WTC11 (cell line): ENCODE results near the gene WDR12. TPM values are rescaled to one million over a fixed set of nuclear protein-coding genes. Genes with fewer than 3 reads are reported as not detected.

Experiments used
- ATAC-seq: fragments of 200-7000 bp; cut with Tn5 transposase; 2 replicates; pipeline ENCODE4 v1.10.0; 2021; ENCODE audit warnings: mild to moderate bottlenecking, moderate library complexity
- CTCF ChIA-PET: fragments of 300-600 bp; sonication (Branson Sonifier 250); formaldehyde crosslinking; loops from one replicate; lab custom pipeline; 2021; ENCODE audit warnings: antibody characterized with exemption; lab: Charles Lee
- POLR2A ChIA-PET: fragments of 350-600 bp; sonication (Branson Sonifier 250); formaldehyde crosslinking; loops from one replicate; lab custom pipeline; 2021; ENCODE audit warnings: antibody characterized with exemption; lab: Charles Lee
- DNase-seq: peaks from one replicate; pipeline ENCODE4 v3.0.0; 2021; ENCODE audit warnings: low spot score
- H3K27ac Mint-ChIP-seq: 2 replicates; pipeline ENCODE4 v1.8.0; 2021; ENCODE audit warnings: mixed read lengths
- H3K27me3 Mint-ChIP-seq: 2 replicates; pipeline ENCODE4 v1.8.0; 2021; ENCODE audit warnings: low read depth, mild to moderate bottlenecking, moderate library complexity, mixed read lengths
- H3K36me3 Mint-ChIP-seq: 2 replicates; pipeline ENCODE4 v1.8.0; 2021; ENCODE audit warnings: mixed read lengths
- H3K4me1 Mint-ChIP-seq: 2 replicates; pipeline ENCODE4 v1.8.0; 2022; ENCODE audit warnings: mixed read lengths
- H3K4me3 Mint-ChIP-seq: 2 replicates; pipeline ENCODE4 v1.8.0; 2021; ENCODE audit warnings: mild to moderate bottlenecking, moderate library complexity, mixed read lengths
- H3K9me3 Mint-ChIP-seq: 2 replicates; pipeline ENCODE4 v1.8.0; 2021; ENCODE audit warnings: mixed read lengths
- AR ChIP-seq: fragments of 250-450 bp; sonication (Bioruptor Pico); IDR thresholded peaks from 2 replicates; pipeline ENCODE4 v1.9.0; 2021; ENCODE audit warnings: mild to moderate bottlenecking
- CBFB ChIP-seq: sonication (generic); formaldehyde crosslinking; IDR thresholded peaks from 2 replicates; pipeline ENCODE4 v1.8.1; 2022; ENCODE audit warnings: mild to moderate bottlenecking, low read depth, missing genetic modification reagents
- CDX4 ChIP-seq: fragments of 250-450 bp; sonication (Bioruptor Pico); IDR thresholded peaks from 2 replicates; pipeline ENCODE4 v1.9.0; 2021; ENCODE audit warnings: moderate library complexity, mild to moderate bottlenecking, inconsistent platforms, borderline replicate concordance
- CREB1 ChIP-seq: sonication (generic); formaldehyde crosslinking; IDR thresholded peaks from 2 replicates; pipeline ENCODE4 v1.8.0; 2023; ENCODE audit warnings: mild to moderate bottlenecking, missing genetic modification reagents
- EMX1 ChIP-seq: fragments of 250-450 bp; sonication (Bioruptor Pico); IDR thresholded peaks from 2 replicates; pipeline ENCODE4 v1.8.0; 2021; ENCODE audit warnings: mild to moderate bottlenecking
- FOXK1 ChIP-seq: sonication (generic); formaldehyde crosslinking; IDR thresholded peaks from 2 replicates; pipeline ENCODE4 v1.8.0; 2022; ENCODE audit warnings: mild to moderate bottlenecking, moderate library complexity, missing genetic modification reagents
- FOXP1 ChIP-seq: sonication (generic); formaldehyde crosslinking; IDR thresholded peaks from 2 replicates; pipeline ENCODE4 v1.8.0; 2022; ENCODE audit warnings: missing genetic modification reagents, mild to moderate bottlenecking, moderate library complexity, borderline replicate concordance
- PRDM15 ChIP-seq: sonication (generic); formaldehyde crosslinking; IDR thresholded peaks from 2 replicates; pipeline ENCODE4 v1.8.0; 2022; ENCODE audit warnings: missing genetic modification reagents
- RORB ChIP-seq: fragments of 250-450 bp; sonication (Bioruptor Pico); IDR thresholded peaks from 2 replicates; pipeline ENCODE4 v1.9.0; 2021; ENCODE audit warnings: mild to moderate bottlenecking
- STAT6 ChIP-seq: sonication (generic); formaldehyde crosslinking; conservative IDR thresholded peaks from 2 replicates; pipeline ENCODE4 v1.8.1; 2023; ENCODE audit warnings: mild to moderate bottlenecking, low read depth, missing genetic modification reagents, moderate library complexity
- TEAD1 ChIP-seq: sonication (generic); formaldehyde crosslinking; IDR thresholded peaks from 2 replicates; pipeline ENCODE4 v1.8.0; 2022; ENCODE audit warnings: mild to moderate bottlenecking, missing genetic modification reagents
- USF2 ChIP-seq: sonication (generic); formaldehyde crosslinking; IDR thresholded peaks from 2 replicates; pipeline ENCODE4 v1.8.1; 2023; ENCODE audit warnings: mild to moderate bottlenecking, missing genetic modification reagents, moderate library complexity
- ZNF121 ChIP-seq: sonication (generic); formaldehyde crosslinking; IDR thresholded peaks from 2 replicates; pipeline ENCODE4 v1.8.0; 2023; ENCODE audit warnings: missing genetic modification reagents
- ZSCAN18 ChIP-seq: fragments of 250-450 bp; sonication (Bioruptor Pico); IDR thresholded peaks from 2 replicates; pipeline ENCODE4 v2.1.2; 2022; ENCODE audit warnings: mild to moderate bottlenecking, moderate library complexity
- total RNA-seq: library from RNA; stranded (reverse); gene quantifications from 3 replicates; pipeline ENCODE4 v1.2.3, GENCODE V29; 2021

WDR12 gene
- total RNA-seq, 1 experiment from 2014 or later, result 144 TPM

- no peak for TF ChIP-seq PRDM15 (CRISPR knock-in tag)
These were observed 30.3 kb upstream of the WDR12 start (continued) for GRCh38 chr2:202941771-202942170.

- no peak overlapping the region for H3K4me3 Mint-ChIP-seq
- TF ChIP-seq CREB1 (no peak), ZSCAN18 (CRISPR knock-in tag) (no peak), CBFB (CRISPR knock-in tag) (no peak), RORB (no peak), USF2 (CRISPR knock-in tag) (no peak), TEAD1 (CRISPR knock-in tag) (no peak), STAT6 (CRISPR knock-in tag) (no peak), CDX4 (CRISPR knock-in tag) (no peak), ZNF121 (no peak), EMX1 (no peak), FOXP1 (CRISPR knock-in tag) (no peak), PRDM15 (CRISPR knock-in tag) (no peak), FOXK1 (no peak), AR (no peak)
- POLR2A ChIA-PET, result no interaction called here
- H3K27me3 Mint-ChIP-seq, result no peaks in the 10 kb centered on the region
- DNase-seq, result no peak
- H3K4me1 Mint-ChIP-seq, result no peaks in the 10 kb centered on the region
- H3K9me3 Mint-ChIP-seq, result no peaks in the 10 kb centered on the region
- H3K36me3 Mint-ChIP-seq, result no peaks in the 10 kb centered on the region
- CTCF ChIA-PET, result no interaction called here
- ATAC-seq, result no peak
- no peak overlapping the region for H3K27ac Mint-ChIP-seq
These were observed 27.5 kb upstream of the WDR12 start for GRCh38 chr2:202938960-202939359.
